ENCODE data around the gene IPO11.

GRCh38 chr5:62395210-62395950 is 17.2 kb upstream of the IPO11 start:
- TF ChIP-seq CREM (IDR thresholded peaks at IDR 0.05) (no peak), CREM (CRISPR knock-in tag; IDR thresholded peaks at IDR 0.05) (no peak), CEBPB (IDR thresholded peaks at IDR 0.05; ENCODE audit: borderline replicate concordance, low read depth, low read length) (no peak)

Measured in HepG2 (cell line).